OCI-LY1 (cell line): Measurements from ENCODE around the gene PKIG.

Experiments
- EZH2 ChIP-seq: fragments of 200-600 bp; sonication (generic), shearing (Covaris generic); IDR thresholded peaks from 2 replicates; pipeline ENCODE4 v1.8.0; 2017; ENCODE audit warnings: borderline replicate concordance, mixed run types, mild to moderate bottlenecking, antibody characterized with exemption, low read length, moderate library complexity, mixed read lengths
- TF ChIP-seq, protein P1 (sequence below): fragments of 200-600 bp; sonication (generic), shearing (Covaris generic); IDR thresholded peaks from 2 replicates; pipeline ENCODE4 v1.5.1; 2017; ENCODE audit warnings: mild to moderate bottlenecking, antibody characterized with exemption, low read length, moderate library complexity, mixed read lengths

DNA sequence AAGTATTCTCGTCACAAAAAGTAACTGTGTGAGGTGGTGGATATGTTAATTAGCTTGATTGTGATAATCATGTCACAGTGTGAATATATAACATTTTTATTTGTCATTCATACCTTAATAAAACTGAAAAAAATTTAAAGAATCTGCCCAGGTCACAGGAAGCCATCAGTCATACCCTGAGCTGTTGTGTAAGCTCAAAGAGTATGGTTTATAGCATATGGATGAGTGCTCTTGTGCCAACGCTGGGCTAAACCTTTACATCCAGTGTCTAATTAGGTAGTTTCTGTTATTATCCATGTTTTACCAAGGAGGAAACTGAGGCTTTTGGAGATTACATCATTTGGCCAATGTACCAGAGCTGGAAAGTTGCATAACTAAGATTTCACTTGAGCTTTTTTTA is 11.4 kb downstream of the PKIG start:
- TF ChIP-seq, protein P1, sequence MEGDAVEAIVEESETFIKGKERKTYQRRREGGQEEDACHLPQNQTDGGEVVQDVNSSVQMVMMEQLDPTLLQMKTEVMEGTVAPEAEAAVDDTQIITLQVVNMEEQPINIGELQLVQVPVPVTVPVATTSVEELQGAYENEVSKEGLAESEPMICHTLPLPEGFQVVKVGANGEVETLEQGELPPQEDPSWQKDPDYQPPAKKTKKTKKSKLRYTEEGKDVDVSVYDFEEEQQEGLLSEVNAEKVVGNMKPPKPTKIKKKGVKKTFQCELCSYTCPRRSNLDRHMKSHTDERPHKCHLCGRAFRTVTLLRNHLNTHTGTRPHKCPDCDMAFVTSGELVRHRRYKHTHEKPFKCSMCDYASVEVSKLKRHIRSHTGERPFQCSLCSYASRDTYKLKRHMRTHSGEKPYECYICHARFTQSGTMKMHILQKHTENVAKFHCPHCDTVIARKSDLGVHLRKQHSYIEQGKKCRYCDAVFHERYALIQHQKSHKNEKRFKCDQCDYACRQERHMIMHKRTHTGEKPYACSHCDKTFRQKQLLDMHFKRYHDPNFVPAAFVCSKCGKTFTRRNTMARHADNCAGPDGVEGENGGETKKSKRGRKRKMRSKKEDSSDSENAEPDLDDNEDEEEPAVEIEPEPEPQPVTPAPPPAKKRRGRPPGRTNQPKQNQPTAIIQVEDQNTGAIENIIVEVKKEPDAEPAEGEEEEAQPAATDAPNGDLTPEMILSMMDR, result no peak
- no peak for TF ChIP-seq EZH2
